WTC11 (cell line): ENCODE data around the gene ANKRD36B.
"Not testable (repeated sequence)": the region's sequence is repeated elsewhere in the genome, so short reads cannot be mapped to it uniquely, and the experiment has no call there.

ENCODE experiments used
- CBFB ChIP-seq: sonication (generic); formaldehyde crosslinking; IDR thresholded peaks from 2 replicates; pipeline ENCODE4 v1.8.1; 2022; ENCODE audit warnings: mild to moderate bottlenecking, low read depth, missing genetic modification reagents
- ELF4 ChIP-seq: sonication (generic); formaldehyde crosslinking; IDR thresholded peaks from 2 replicates; pipeline ENCODE4 v1.8.1; 2022; ENCODE audit warnings: low read depth, mild to moderate bottlenecking, moderate library complexity, missing genetic modification reagents
- FOXK1 ChIP-seq: sonication (generic); formaldehyde crosslinking; IDR thresholded peaks from 2 replicates; pipeline ENCODE4 v1.8.0; 2022; ENCODE audit warnings: mild to moderate bottlenecking, moderate library complexity, missing genetic modification reagents
- KAT7 ChIP-seq: sonication (generic); formaldehyde crosslinking; IDR thresholded peaks from 2 replicates; pipeline ENCODE4 v1.8.1; 2023; ENCODE audit warnings: missing genetic modification reagents, mild to moderate bottlenecking, borderline replicate concordance
- NFYB ChIP-seq: sonication (generic); formaldehyde crosslinking; conservative IDR thresholded peaks from 2 replicates; pipeline ENCODE4 v1.8.0; 2022; ENCODE audit warnings: low read depth, missing genetic modification reagents
- SP1 ChIP-seq: sonication (generic); formaldehyde crosslinking; conservative IDR thresholded peaks from 2 replicates; pipeline ENCODE4 v1.8.1; 2022; ENCODE audit warnings: missing genetic modification reagents
- TEAD4 ChIP-seq: sonication (generic); formaldehyde crosslinking; IDR thresholded peaks from 2 replicates; pipeline ENCODE4 v1.8.0; 2022; ENCODE audit warnings: mild to moderate bottlenecking, missing genetic modification reagents
- ZNF138 ChIP-seq: sonication (generic); formaldehyde crosslinking; conservative IDR thresholded peaks from 2 replicates; pipeline ENCODE4 v1.8.1; 2022; ENCODE audit warnings: mild to moderate bottlenecking, moderate library complexity, missing genetic modification reagents
- TF ChIP-seq, protein P1 (sequence below): sonication (generic); formaldehyde crosslinking; IDR thresholded peaks from 2 replicates; pipeline ENCODE4 v1.8.0; 2023; ENCODE audit warnings: missing genetic modification reagents
- TF ChIP-seq, protein P2 (sequence below): sonication (generic); formaldehyde crosslinking; IDR thresholded peaks from 2 replicates; pipeline ENCODE4 v1.8.1; 2023; ENCODE audit warnings: mild to moderate bottlenecking, moderate library complexity, missing genetic modification reagents
- TF ChIP-seq, protein P3 (sequence below): fragments of 200-600 bp; IDR thresholded peaks from 2 replicates; pipeline ENCODE4 v1.8.0; 2022; ENCODE audit warnings: antibody characterized with exemption
- TF ChIP-seq, protein P4 (sequence below): sonication (generic); formaldehyde crosslinking; IDR thresholded peaks from 2 replicates; pipeline ENCODE4 v1.8.1; 2023; ENCODE audit warnings: mild to moderate bottlenecking, missing genetic modification reagents, borderline replicate concordance
- TF ChIP-seq, protein P5 (sequence below): sonication (generic); formaldehyde crosslinking; IDR thresholded peaks from 2 replicates; pipeline ENCODE4 v1.8.1; 2023; ENCODE audit warnings: mild to moderate bottlenecking, missing genetic modification reagents
- TF ChIP-seq, protein P6 (sequence below): sonication (generic); formaldehyde crosslinking; IDR thresholded peaks from 2 replicates; pipeline ENCODE4 v1.8.0; 2022; ENCODE audit warnings: mild to moderate bottlenecking, missing genetic modification reagents

DNA sequence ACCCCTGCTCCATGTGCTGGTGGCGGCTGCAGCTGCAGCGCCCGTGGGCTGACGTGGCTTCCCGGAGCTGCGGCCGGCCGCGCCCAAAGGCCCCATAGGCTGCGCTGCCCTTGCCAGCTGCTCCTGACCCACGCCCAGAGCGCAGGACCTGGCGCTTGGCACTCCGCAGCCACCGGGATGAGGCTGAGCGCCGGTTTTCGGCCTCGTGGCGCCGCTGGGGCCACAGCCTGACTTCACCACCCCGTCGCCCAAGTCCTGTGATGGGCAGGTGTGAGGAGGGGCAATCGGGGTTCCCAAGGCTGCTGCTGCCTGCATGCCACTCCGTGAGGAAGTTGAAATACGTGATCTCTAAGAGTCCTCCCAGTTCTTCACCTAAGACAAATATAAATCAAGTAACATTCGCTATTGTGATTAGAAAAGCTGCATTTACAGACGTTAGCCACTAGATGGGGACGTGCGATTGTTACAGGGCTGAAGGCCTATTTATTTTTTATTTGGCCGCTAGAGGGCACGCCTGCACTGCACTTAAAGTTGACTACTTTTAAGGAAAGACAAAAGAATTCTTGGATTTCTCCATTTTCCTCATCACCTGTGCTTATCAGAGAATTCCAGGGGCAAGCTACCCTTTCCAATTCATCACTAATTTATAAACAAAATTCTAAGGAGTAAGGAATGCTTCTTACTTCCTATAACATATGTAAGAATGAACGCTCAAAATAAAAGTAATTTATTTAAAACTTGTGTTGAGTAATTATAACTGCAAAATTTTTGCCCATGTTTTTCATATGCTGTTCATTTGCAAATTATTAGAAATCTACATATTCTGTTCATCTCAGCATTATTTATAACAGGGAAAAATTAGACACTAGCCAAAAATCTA, 1.1 kb upstream of the ANKRD36B start:
- TF ChIP-seq, protein P1, sequence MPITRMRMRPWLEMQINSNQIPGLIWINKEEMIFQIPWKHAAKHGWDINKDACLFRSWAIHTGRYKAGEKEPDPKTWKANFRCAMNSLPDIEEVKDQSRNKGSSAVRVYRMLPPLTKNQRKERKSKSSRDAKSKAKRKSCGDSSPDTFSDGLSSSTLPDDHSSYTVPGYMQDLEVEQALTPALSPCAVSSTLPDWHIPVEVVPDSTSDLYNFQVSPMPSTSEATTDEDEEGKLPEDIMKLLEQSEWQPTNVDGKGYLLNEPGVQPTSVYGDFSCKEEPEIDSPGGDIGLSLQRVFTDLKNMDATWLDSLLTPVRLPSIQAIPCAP (CRISPR knock-in tag): not testable (repeated sequence)
- not testable (repeated sequence) for TF ChIP-seq ZNF138 (CRISPR knock-in tag); TEAD4; FOXK1 (CRISPR knock-in tag); KAT7 (CRISPR knock-in tag); SP1 (CRISPR knock-in tag); CBFB (CRISPR knock-in tag); NFYB; ELF4 (CRISPR knock-in tag)
- TF ChIP-seq, protein P2, sequence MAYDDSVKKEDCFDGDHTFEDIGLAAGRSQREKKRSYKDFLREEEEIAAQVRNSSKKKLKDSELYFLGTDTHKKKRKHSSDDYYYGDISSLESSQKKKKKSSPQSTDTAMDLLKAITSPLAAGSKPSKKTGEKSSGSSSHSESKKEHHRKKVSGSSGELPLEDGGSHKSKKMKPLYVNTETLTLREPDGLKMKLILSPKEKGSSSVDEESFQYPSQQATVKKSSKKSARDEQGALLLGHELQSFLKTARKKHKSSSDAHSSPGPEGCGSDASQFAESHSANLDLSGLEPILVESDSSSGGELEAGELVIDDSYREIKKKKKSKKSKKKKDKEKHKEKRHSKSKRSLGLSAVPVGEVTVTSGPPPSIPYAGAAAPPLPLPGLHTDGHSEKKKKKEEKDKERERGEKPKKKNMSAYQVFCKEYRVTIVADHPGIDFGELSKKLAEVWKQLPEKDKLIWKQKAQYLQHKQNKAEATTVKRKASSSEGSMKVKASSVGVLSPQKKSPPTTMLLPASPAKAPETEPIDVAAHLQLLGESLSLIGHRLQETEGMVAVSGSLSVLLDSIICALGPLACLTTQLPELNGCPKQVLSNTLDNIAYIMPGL (CRISPR knock-in tag): peak; percentile 48; the same call in 1 of the 2 replicates
- TF ChIP-seq, protein P3, sequence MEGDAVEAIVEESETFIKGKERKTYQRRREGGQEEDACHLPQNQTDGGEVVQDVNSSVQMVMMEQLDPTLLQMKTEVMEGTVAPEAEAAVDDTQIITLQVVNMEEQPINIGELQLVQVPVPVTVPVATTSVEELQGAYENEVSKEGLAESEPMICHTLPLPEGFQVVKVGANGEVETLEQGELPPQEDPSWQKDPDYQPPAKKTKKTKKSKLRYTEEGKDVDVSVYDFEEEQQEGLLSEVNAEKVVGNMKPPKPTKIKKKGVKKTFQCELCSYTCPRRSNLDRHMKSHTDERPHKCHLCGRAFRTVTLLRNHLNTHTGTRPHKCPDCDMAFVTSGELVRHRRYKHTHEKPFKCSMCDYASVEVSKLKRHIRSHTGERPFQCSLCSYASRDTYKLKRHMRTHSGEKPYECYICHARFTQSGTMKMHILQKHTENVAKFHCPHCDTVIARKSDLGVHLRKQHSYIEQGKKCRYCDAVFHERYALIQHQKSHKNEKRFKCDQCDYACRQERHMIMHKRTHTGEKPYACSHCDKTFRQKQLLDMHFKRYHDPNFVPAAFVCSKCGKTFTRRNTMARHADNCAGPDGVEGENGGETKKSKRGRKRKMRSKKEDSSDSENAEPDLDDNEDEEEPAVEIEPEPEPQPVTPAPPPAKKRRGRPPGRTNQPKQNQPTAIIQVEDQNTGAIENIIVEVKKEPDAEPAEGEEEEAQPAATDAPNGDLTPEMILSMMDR: peak; percentile 96
- TF ChIP-seq, protein P4, sequence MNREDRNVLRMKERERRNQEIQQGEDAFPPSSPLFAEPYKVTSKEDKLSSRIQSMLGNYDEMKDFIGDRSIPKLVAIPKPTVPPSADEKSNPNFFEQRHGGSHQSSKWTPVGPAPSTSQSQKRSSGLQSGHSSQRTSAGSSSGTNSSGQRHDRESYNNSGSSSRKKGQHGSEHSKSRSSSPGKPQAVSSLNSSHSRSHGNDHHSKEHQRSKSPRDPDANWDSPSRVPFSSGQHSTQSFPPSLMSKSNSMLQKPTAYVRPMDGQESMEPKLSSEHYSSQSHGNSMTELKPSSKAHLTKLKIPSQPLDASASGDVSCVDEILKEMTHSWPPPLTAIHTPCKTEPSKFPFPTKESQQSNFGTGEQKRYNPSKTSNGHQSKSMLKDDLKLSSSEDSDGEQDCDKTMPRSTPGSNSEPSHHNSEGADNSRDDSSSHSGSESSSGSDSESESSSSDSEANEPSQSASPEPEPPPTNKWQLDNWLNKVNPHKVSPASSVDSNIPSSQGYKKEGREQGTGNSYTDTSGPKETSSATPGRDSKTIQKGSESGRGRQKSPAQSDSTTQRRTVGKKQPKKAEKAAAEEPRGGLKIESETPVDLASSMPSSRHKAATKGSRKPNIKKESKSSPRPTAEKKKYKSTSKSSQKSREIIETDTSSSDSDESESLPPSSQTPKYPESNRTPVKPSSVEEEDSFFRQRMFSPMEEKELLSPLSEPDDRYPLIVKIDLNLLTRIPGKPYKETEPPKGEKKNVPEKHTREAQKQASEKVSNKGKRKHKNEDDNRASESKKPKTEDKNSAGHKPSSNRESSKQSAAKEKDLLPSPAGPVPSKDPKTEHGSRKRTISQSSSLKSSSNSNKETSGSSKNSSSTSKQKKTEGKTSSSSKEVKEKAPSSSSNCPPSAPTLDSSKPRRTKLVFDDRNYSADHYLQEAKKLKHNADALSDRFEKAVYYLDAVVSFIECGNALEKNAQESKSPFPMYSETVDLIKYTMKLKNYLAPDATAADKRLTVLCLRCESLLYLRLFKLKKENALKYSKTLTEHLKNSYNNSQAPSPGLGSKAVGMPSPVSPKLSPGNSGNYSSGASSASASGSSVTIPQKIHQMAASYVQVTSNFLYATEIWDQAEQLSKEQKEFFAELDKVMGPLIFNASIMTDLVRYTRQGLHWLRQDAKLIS (CRISPR knock-in tag): not testable (repeated sequence)
- TF ChIP-seq, protein P5, sequence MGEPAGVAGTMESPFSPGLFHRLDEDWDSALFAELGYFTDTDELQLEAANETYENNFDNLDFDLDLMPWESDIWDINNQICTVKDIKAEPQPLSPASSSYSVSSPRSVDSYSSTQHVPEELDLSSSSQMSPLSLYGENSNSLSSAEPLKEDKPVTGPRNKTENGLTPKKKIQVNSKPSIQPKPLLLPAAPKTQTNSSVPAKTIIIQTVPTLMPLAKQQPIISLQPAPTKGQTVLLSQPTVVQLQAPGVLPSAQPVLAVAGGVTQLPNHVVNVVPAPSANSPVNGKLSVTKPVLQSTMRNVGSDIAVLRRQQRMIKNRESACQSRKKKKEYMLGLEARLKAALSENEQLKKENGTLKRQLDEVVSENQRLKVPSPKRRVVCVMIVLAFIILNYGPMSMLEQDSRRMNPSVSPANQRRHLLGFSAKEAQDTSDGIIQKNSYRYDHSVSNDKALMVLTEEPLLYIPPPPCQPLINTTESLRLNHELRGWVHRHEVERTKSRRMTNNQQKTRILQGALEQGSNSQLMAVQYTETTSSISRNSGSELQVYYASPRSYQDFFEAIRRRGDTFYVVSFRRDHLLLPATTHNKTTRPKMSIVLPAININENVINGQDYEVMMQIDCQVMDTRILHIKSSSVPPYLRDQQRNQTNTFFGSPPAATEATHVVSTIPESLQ (CRISPR knock-in tag): not testable (repeated sequence)
- TF ChIP-seq, protein P6, sequence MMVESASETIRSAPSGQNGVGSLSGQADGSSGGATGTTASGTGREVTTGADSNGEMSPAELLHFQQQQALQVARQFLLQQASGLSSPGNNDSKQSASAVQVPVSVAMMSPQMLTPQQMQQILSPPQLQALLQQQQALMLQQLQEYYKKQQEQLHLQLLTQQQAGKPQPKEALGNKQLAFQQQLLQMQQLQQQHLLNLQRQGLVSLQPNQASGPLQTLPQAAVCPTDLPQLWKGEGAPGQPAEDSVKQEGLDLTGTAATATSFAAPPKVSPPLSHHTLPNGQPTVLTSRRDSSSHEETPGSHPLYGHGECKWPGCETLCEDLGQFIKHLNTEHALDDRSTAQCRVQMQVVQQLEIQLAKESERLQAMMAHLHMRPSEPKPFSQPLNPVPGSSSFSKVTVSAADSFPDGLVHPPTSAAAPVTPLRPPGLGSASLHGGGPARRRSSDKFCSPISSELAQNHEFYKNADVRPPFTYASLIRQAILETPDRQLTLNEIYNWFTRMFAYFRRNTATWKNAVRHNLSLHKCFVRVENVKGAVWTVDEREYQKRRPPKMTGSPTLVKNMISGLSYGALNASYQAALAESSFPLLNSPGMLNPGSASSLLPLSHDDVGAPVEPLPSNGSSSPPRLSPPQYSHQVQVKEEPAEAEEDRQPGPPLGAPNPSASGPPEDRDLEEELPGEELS (CRISPR knock-in tag): 0 out of 2 replicates have a peak, but pooled peaks have one; percentile 19
